Measurements from ENCODE around the gene TAS1R1.

- no peak for TF ChIP-seq EZH2 (IDR thresholded peaks at IDR 0.05; ENCODE audit: low read length)
- TF ChIP-seq, protein P1, sequence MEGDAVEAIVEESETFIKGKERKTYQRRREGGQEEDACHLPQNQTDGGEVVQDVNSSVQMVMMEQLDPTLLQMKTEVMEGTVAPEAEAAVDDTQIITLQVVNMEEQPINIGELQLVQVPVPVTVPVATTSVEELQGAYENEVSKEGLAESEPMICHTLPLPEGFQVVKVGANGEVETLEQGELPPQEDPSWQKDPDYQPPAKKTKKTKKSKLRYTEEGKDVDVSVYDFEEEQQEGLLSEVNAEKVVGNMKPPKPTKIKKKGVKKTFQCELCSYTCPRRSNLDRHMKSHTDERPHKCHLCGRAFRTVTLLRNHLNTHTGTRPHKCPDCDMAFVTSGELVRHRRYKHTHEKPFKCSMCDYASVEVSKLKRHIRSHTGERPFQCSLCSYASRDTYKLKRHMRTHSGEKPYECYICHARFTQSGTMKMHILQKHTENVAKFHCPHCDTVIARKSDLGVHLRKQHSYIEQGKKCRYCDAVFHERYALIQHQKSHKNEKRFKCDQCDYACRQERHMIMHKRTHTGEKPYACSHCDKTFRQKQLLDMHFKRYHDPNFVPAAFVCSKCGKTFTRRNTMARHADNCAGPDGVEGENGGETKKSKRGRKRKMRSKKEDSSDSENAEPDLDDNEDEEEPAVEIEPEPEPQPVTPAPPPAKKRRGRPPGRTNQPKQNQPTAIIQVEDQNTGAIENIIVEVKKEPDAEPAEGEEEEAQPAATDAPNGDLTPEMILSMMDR (optimal IDR thresholded peaks at IDR 0.05 in 1 of 3, IDR thresholded peaks at IDR 0.05 in 1 of 3, conservative IDR thresholded peaks at IDR 0.05 in 1 of 3; ENCODE audit: extremely low read depth in 1 of 3, insufficient read depth in 2 of 3, low read length in 3 of 3) = no peak
Observed at GRCh38 chr1:6534248-6534822, 20.8 kb upstream of the TAS1R1 start.
